NCI-H748 treated with DMSO at 0.1 percent for 48 hours (cell line): ENCODE measurements around the gene ZNF521.

ENCODE experiments used
- DNase-seq: peaks from one replicate; lab custom pipeline; 2025; lab: John Stamatoyannopoulos, UW

The ZNF521 gene

DNA sequence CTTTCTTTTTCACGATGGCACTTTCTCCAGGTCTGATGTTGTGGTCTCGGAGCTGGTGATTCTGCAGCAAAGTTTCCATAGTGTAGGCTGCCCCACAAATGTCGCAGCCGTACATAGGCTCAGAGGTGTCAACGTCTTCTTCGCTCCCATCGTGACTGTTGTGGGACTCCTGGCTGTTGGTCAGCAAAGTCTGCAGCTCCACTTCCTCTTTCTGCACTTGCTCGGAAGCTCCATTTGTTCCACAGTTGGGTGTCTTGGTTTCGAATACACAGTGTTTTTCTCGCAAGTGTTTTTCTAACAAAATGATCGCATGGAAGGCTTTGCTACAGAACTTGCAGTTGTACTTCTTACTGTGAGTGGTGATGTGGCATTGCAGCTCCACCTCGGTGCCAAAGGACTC lies 126.8 kb downstream of the ZNF521 start:
- no peak for DNase-seq

DNA sequence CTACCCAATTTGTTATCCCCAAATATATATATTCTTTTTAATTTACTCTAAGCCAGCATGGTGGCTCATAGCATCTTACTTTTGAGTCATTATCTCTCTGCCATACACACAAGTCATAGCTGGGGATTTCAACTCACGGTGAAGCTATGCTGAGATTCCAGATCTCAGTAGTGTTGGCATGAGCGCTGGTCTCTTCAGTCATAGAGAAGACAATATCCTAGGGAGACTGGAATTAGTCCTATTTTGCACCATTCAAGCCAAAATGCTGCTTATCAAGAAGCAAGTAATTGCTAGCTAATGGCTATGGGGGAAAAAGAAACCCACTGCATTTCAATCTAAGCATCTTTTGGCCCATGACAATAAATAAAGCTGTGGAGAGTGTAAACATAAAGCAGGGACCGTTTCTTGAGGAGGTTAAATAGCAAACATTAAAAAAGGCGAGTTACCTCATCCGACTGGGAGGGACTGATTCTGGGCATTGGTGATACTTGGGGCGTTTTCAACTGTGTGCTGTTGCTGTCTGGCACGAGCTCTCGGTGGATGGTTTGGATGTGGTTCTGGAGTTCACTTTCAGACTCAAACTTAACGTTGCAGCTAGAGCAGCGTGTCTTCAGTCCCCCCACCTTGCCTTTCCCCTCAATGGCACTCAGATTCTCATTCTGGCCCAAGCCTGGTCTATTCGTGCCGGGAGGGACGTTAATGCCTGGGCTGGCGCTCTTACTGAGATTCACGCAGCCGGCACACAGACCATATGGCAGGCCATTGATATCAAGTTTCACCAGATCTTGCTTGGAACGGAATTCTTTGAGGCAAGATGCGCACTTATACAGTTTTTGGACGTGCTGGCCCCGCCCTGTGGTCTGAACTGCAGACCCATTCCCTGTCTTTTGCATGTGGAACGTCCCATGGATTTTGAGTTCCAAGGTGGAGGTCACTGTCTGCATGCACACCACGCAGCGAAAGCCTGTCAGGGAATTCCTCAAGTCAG lies 127.8 kb downstream of the ZNF521 start:
- DNase-seq, result no peak

- DNase-seq, result no peak
These were observed 128.8 kb downstream of the ZNF521 start for GRCh38 chr18:25223211-25223610.

DNA sequence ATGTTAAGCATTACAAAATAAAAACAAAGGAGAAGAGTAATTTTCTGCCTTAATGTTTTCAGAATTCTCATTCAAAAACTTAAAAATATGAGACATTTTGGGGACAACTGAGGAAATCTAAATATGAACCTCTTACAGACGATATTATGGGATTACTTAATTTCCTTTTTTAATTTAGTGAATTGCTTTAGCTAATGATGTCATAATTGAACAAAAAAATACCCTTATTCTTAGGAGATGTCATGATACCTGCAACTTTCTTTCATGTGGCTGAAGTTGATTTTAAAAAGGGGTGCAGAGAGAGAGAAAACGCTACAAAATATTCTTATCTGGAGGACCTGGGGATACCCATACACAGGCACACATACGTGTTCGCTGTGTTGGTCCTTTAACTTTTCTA lies 129.3 kb downstream of the ZNF521 start:
- DNase-seq, result no peak

- DNase-seq, result no peak
These were observed 141.3 kb downstream of the ZNF521 start for GRCh38 chr18:25210622-25211021.

- DNase-seq, result no peak
These were observed 159.9 kb downstream of the ZNF521 start for GRCh38 chr18:25192065-25192464.

- no peak for DNase-seq
These were observed 161.5 kb downstream of the ZNF521 start for GRCh38 chr18:25190472-25190871.

DNA sequence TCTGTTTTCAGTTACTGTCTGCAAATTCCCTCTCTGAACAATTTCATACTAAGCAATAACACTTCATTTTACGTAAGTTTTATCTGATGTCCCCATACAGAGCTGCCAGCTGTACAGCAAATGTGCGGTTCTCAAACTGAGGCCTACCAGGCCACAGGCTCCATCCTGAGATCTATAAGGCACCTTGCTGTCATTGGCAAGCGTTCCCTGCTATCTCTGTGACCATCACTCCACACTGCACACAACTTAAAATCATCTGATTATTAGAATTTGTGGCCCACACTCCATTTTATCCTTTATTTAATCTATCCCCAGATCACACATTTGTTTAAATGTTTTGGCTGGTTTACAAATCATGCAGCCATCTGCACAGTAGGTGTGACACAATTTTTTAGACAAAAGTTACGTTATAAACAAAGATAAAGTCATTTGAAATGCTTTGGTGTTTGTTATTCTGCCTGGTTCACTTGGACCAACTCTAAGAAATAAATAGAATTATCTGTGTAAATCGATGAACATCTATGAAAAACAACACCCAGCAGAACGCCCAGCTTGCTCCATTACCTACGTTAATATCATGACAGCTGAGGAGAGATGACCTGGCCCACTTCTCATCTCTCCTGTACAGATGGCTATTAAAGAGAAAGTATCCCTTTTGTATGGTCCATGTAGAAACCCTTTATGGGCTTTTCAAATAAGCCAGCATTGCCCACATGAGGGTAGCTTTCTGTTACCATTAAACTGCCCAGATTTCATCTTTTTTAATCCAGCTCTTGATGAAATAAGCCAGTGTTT lies 162.4 kb downstream of the ZNF521 start:
- no peak for DNase-seq

- no peak for DNase-seq
These were observed 164.3 kb downstream of the ZNF521 start for GRCh38 chr18:25187521-25188192.

- no peak for DNase-seq
These were observed 165.1 kb downstream of the ZNF521 start for GRCh38 chr18:25186871-25187270.

- DNase-seq, result no peak
These were observed 170.0 kb downstream of the ZNF521 start for GRCh38 chr18:25181993-25182392.

- peak; percentile 65 for DNase-seq
These were observed 170.4 kb downstream of the ZNF521 start for GRCh38 chr18:25181581-25181980.

DNA sequence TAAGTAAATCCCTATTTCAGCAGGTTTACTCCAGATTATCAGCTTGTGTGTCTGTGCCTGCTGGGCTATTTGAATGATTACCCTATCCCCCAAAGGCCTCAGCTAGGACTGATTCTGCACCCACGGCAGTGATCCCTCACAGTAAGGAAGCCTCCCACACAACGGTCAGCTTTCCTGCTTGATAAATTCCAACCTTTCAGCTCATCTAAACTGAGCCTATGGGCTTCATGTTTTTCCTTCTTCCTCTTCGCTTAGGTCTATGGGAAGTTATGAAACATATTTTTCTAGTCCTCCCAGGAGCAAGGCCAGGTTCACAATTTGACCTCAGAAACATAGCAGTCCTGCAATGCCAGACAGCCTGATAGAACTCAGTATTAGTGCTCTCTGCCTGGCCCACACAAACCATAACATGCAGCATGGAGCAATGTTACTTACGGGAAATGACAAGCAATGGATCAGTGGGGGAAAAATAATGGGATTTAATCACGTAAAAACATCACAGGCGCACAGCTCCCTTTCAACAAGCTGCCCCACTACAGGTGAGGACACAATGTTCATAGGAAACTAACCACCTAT lies 170.9 kb downstream of the ZNF521 start:
- DNase-seq, result peak; percentile 39

- no peak for DNase-seq
These were observed 174.3 kb downstream of the ZNF521 start for GRCh38 chr18:25177631-25178030.

GRCh38 chr18:25176518-25177042 lies 175.4 kb downstream of the ZNF521 start:
- DNase-seq, result peak; percentile 37

DNA sequence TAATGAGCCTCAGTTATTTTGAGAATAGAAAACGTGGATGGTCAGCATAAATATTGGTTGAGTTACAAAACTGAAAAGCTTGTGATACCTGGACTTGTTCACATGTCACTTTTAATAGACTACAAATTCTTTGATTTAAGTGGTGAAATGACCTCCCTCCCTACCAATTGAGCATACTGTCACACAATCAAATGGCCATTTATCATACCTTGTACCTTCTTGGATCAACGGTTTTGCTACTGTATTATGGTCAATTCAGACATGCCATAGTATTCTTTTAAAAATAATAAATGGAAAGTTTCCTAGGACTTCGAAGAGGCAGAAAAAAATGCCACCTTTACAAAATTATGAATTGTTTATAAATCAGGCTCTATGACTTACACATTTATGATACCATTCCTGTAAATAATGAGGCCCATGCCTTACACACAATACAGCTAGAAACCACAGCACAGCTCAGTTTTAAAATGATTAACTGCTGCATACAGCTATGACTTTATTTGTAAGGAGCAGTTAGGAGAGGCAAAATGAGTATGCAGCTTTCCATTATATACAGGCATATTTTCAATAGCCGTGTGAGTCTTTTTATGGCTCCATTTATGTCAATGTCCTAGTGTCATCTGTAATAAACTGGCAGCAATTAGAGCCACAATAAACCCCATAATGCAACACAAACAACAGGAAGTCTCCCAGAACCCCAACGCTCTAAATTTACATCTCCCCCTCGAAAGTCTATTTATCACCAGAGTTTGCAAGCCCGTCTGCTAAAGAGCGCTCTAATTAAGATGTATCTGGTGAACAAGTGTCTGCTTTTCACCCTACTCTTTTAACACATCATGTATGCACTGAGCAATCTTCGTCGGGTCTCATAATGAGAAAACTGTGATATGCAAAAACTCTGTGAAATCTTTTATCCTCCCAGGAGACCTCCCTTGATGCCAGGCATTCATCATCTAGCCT lies 176.1 kb downstream of the ZNF521 start:
- peak; percentile 93 for DNase-seq

- no peak for DNase-seq
These were observed 177.6 kb downstream of the ZNF521 start for GRCh38 chr18:25174324-25174723.

- no peak for DNase-seq
These were observed 180.6 kb downstream of the ZNF521 start for GRCh38 chr18:25171334-25171733.

GRCh38 chr18:25170402-25170801 lies 181.6 kb downstream of the ZNF521 start:
- no peak for DNase-seq

DNA sequence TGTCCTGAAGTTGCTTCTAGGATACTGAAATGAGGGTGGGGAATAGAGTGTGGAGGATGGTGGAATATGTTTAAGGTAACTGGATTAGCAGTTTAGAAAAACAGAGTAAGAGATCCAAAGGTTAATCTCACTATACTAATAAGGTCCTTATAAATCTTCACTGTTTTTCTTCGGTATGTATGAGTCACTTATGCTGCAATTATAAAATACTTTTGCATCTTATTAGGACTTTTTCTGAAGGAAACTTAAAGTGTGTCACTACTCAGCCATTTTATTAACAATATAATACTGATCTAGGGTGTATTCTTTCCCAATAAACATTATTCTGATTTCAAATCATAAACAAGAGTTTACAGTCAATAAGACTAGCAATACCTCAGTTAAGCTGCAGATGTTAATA lies 182.3 kb downstream of the ZNF521 start:
- no peak for DNase-seq
